Tibial nerve (tissue), 4 donors: ENCODE results near the gene NUAK1. TPM values are rescaled to one million over a fixed set of nuclear protein-coding genes. Genes with fewer than 3 reads are reported as not detected.

Experiments used
- DNase-seq, 2 donors: peaks; one replicate each; pipeline ENCODE4 v3.0.0-alpha.2; 2019; ENCODE audit warnings: low spot score in 2 of 2
- H3K27ac ChIP-seq, 4 donors: fragments of 200-600 bp; sonication (generic) in 3 of 4; one replicate each; pipeline ENCODE4 v1.5.1; 2017 to 2019; ENCODE audit warnings: mild to moderate bottlenecking in 1 of 4
- H3K27me3 ChIP-seq, 2 donors: fragments of 200-600 bp; sonication (generic) in 1 of 2; one replicate each; pipeline versions ENCODE4 v1.5.1 to v1.6.0; 2017 to 2019
- H3K36me3 ChIP-seq, 3 donors: fragments of 200-600 bp; sonication (generic); one replicate each; pipeline ENCODE4 v1.5.1; 2018 to 2019
- H3K4me1 ChIP-seq, 4 donors: fragments of 200-600 bp; sonication (generic) in 3 of 4; one replicate each; pipeline ENCODE4 v1.5.1; 2017 to 2019
- H3K4me3 ChIP-seq, 4 donors: fragments of 200-600 bp; sonication (generic) in 3 of 4; one replicate each; pipeline ENCODE4 v1.5.1; 2017 to 2019; ENCODE audit warnings: mild to moderate bottlenecking in 1 of 4, moderate library complexity in 1 of 4
- H3K9me3 ChIP-seq, 4 donors: fragments of 200-600 bp; sonication (generic) in 3 of 4; one replicate each; pipeline ENCODE4 v1.5.1; 2017 to 2019
- CTCF ChIP-seq, 5 experiments: fragments of 200-600 bp in 3 of 5; fragments of 450-650 bp in 2 of 5; sonication (generic) in 3 of 5; IDR thresholded peaks; one replicate each; pipeline ENCODE4 v1.5.1; 2016 to 2019; ENCODE audit warnings: antibody characterized with exemption in 5 of 5, mild to moderate bottlenecking in 3 of 5, moderate library complexity in 2 of 5
- EP300 ChIP-seq, 2 donors: sonication (generic); formaldehyde crosslinking; IDR thresholded peaks; one replicate each; pipeline ENCODE4 v1.6.1; 2017; ENCODE audit warnings: antibody characterized with exemption in 2 of 2, mild to moderate bottlenecking in 1 of 2
- POLR2A ChIP-seq, 2 donors: fragments of 450-650 bp; IDR thresholded peaks; one replicate each; pipeline ENCODE4 v1.6.1; 2017; ENCODE audit warnings: antibody characterized with exemption in 2 of 2, mild to moderate bottlenecking in 2 of 2, moderate library complexity in 2 of 2
- WGBS, 2 donors: methylation state at CpG; one replicate each; pipeline ENCODE4 v1.1.5; 2018; 5-methylcytosine and 5-hydroxymethylcytosine counted together
- total RNA-seq, 4 donors: library from RNA; depleted of rRNA; stranded (reverse); fragments of >200 nt; gene quantifications; one replicate each; pipeline ENCODE4 v1.1.0, GENCODE V29; 2016

NUAK1 gene
- total RNA-seq, 4 donors from 2014 or later: 32.0 to 47.9 (median 33.5) TPM

GRCh38 chr12:106042037-106042436, 96.7 kb downstream of the NUAK1 start:
- TF ChIP-seq POLR2A (IDR thresholded peaks at IDR 0.05) (no peak), EP300 (IDR thresholded peaks at IDR 0.05) (no peak), CTCF (IDR thresholded peaks at IDR 0.05) (no peak)
- no peaks in the 10 kb centered on the region for H3K27me3 ChIP-seq
- no peaks in the 10 kb centered on the region for H3K36me3 ChIP-seq
- WGBS, 2 donors: 72 to 76% methylated on average over 4 of the region's 4 CpGs
- no peak overlapping the region for H3K4me3 ChIP-seq
- H3K4me1 ChIP-seq: no peaks in the 10 kb centered on the region
- no peak overlapping the region for H3K27ac ChIP-seq
- no peak for DNase-seq
- H3K9me3 ChIP-seq: no peaks in the 10 kb centered on the region

- no peak for DNase-seq
- TF ChIP-seq POLR2A (IDR thresholded peaks at IDR 0.05): no peak
- no peak for TF ChIP-seq EP300 (IDR thresholded peaks at IDR 0.05)
- no peak for TF ChIP-seq CTCF (IDR thresholded peaks at IDR 0.05)
Measured at GRCh38 chr12:106040521-106040920, 98.2 kb downstream of the NUAK1 start.

DNA sequence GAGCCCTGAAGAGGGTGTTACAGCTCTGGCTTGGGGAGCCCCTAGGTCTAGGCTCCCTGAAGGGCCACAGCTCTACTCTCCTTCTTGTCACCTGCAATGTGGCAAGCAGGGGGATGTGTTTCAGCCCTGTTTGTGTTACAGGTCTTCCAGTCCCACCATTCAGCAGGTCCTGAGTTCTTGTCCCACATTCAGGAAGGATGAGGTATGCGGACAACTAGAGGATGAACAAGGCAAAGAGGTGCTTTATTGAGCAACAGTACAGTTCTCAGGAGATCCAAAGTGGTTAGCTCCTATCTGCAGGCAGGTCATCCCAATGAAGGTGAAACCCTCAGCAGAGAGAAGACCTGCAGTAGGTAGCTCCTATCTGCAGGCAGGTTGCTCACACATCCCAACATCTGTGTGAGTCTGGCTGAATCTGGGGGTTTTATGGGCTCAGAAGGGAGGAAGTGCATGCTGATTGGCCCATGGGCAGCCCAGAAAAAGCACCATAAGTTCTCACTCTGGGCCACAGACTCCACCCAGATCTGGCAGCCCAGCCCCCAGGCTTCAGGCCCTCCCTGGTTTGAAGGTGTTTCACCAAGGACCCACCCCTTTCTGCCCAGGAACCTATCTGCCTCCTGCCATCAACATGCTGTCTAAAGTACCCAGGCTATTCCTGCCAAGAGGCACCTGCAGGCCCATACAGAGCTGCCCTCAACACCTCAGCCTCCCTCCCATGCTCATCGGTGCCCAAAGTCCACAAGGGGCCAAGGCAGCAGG, 98.9 kb downstream of the NUAK1 start:
- no peak for TF ChIP-seq POLR2A (IDR thresholded peaks at IDR 0.05)
- no peak overlapping the region for H3K27ac ChIP-seq
- H3K4me1 ChIP-seq: no peaks in the 10 kb centered on the region
- WGBS, 2 donors: 95 to 100% methylated on average over 2 of the region's 2 CpGs
- no peak for DNase-seq
- no peaks in the 10 kb centered on the region for H3K27me3 ChIP-seq
- no peak overlapping the region for H3K4me3 ChIP-seq
- no peaks in the 10 kb centered on the region for H3K9me3 ChIP-seq
- no peaks in the 10 kb centered on the region for H3K36me3 ChIP-seq

More at GRCh38 chr12:106040521-106040920, 98.2 kb downstream of the NUAK1 start:
- no peaks in the 10 kb centered on the region for H3K36me3 ChIP-seq
- H3K9me3 ChIP-seq: no peaks in the 10 kb centered on the region
- no peaks in the 10 kb centered on the region for H3K27me3 ChIP-seq
- no peaks in the 10 kb centered on the region for H3K4me1 ChIP-seq
- no peak overlapping the region for H3K27ac ChIP-seq
- H3K4me3 ChIP-seq: no peak overlapping the region
- WGBS, 2 donors: 90 to 95% methylated on average over 7 of the region's 7 CpGs

- no peaks in the 10 kb centered on the region for H3K9me3 ChIP-seq
- no peak for DNase-seq
- 93 to 100% methylated on average over 4 to 5 of the region's 6 CpGs for WGBS, 2 donors
- H3K4me1 ChIP-seq: no peaks in the 10 kb centered on the region
- H3K27me3 ChIP-seq: no peaks in the 10 kb centered on the region
- H3K4me3 ChIP-seq: no peak overlapping the region
- no peak overlapping the region for H3K27ac ChIP-seq
- no peaks in the 10 kb centered on the region for H3K36me3 ChIP-seq
- TF ChIP-seq POLR2A (IDR thresholded peaks at IDR 0.05): no peak
- TF ChIP-seq CTCF (IDR thresholded peaks at IDR 0.05): no peak
- no peak for TF ChIP-seq EP300 (IDR thresholded peaks at IDR 0.05)
Measured at GRCh38 chr12:106039242-106039641, 99.5 kb downstream of the NUAK1 start.

- no peaks in the 10 kb centered on the region for H3K9me3 ChIP-seq
- TF ChIP-seq EP300 (IDR thresholded peaks at IDR 0.05) (no peak), POLR2A (IDR thresholded peaks at IDR 0.05) (no peak), CTCF (IDR thresholded peaks at IDR 0.05) (no peak)
- 47 to 60% methylated on average over 4 of the region's 4 CpGs for WGBS, 2 donors
Measured at GRCh38 chr12:106037524-106038298, 101.0 kb downstream of the NUAK1 start.

More at GRCh38 chr12:106037524-106038298, 101.0 kb downstream of the NUAK1 start:
- H3K27ac ChIP-seq: no peak overlapping the region
- no peaks in the 10 kb centered on the region for H3K4me1 ChIP-seq
- H3K36me3 ChIP-seq: no peaks in the 10 kb centered on the region
- no peak overlapping the region for H3K4me3 ChIP-seq
- no peak for DNase-seq
- no peaks in the 10 kb centered on the region for H3K27me3 ChIP-seq
